HK-2 (cell line): Measurements from ENCODE around the gene FNDC7.
"Not testable (repeated sequence)": the region's sequence is repeated elsewhere in the genome, so short reads cannot be mapped to it uniquely, and the experiment has no call there.

Experiments
- DNase-seq: peaks from one replicate; pipeline ENCODE4 v3.0.0-alpha.2; 2018; ENCODE audit not compliant: unreplicated experiment

Gene FNDC7

DNA sequence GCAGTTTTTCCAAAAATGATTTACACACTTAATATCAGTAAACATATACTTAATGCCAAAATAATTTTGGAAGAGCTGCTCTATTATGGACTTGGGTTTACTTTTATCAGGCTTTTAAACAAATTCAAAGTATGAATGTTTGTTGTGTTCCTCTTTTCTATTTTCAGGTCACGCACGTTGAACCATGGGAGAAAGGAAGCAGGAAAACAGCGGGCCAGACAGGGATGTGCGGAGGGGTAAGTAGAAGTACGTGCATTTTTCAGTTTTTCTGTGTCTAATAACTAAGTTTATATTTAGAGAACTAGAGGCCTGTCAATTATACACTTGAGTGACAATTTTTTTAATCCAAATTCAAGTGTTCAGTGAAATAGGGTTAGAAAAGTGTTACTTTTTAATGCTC lies 17.2 kb upstream of the FNDC7 start:
- DNase-seq = no peak

DNA sequence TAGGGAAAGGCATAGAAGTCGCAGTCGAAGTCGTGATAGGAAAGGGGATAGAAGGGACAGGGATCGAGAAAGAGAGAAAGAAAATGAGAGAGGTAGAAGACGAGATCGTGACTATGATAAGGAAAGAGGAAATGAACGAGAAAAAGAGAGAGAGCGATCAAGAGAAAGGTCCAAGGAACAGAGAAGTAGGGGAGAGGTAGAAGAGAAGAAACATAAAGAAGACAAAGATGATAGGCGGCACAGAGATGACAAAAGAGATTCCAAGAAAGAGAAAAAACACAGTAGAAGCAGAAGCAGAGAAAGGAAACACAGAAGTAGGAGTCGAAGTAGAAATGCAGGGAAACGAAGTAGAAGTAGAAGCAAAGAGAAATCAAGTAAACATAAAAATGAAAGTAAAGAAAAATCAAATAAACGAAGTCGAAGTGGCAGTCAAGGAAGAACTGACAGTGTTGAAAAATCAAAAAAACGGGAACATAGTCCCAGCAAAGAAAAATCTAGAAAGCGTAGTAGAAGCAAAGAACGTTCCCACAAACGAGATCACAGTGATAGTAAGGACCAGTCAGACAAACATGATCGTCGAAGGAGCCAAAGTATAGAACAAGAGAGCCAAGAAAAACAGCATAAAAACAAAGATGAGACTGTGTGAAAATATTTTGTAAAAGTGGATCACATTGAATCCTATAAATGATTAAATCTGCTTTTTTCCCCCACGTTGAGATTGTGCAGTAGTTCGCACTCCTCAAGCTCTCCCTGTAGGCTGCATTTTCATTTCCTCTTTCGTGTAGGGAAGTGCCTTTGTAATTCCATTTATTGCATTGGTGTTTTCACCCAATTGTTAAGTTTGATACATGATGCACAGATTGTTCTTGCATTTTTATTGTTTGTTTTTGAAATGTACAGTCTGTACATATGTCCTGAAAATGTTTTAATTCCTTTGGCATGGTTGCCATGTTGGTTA lies 13.1 kb upstream of the FNDC7 start:
- no peak for DNase-seq

DNA sequence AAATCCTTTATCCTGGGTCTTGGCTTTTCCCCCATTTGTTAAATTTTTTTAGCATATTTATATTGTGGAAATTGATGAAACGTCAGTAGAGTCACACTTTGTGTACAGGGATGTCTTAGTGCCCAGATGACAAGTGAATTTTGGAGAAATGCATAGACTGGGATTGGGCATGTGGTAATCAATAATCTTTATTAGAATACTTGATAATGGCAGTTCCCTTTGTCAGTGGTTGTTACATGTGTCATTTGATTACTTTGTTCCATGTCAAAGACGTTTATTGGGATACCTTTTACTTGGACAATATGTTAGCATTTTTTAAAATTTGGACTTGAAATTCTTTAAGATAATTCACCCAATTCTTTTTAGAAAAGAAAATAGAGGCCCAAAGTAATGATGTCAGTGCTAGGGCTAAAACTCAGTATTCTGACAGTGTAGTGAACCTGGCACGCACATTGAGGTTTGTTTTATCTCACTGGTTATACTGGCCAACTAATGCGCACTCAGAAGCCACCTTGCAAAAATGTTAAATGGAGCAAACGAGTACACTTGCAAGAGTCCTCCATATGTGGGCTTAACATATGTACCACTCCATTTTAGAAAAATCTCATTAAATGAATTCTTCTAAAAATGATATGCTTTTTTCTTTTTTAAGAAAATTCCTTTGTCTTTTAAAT lies 11.4 kb upstream of the FNDC7 start:
- DNase-seq = no peak

DNA sequence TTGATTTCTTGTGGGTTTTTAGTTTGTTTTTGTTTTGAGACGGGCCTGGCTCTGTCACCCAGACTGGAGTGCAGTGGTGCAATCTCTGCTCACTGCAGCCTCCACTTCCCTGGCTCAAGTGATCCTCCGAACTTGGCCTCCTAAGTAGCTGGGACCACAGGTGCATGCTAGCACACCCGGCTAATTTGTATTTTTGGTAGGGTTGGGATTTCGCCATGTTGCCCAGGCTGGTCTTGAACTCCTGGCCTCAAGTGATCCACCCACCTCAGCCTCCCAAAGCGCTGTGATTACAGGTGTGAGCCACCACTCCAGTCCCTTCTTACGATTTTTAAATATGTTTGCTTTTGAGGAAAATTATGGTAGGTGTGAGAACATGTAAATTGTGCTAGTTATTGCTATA lies 10.6 kb upstream of the FNDC7 start:
- DNase-seq = not testable (repeated sequence)

DNA sequence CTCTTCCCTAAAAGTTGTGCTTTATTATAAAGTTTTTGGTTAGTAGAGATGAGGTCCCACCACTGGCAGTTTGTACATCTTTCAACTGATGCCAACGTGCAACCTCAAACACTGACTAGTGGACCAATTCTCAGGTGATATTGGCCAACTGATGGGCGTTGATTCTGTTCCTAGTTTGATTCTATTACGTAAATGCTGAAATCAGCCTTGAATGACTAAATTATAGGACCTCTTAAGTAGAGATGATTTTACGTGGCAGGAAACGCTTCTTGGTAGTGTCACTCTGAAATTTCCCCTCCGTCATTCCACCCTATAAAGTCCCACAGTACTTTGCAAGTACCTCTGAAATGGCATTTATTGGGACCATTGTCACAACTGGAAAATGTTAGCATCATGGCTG lies 8.8 kb upstream of the FNDC7 start:
- DNase-seq = no peak

DNA sequence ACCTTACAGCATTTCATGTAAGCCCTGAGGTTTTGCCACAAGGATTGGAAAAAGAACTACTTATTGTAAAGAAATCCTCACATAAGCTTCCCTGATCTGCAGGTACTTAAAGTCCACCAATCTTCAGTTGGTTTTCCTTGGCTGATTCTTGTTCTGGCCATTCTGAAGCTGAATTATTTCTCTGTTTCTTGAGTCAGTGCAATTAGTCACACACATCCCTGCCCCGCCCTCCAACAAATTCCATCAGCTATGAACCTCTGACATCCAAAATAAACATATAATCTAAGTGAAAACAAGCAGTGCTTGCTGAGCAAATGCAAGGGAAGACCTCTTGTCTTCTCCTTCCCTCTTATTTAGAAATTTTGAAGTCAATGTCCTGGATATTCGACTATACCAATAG lies 8.2 kb upstream of the FNDC7 start:
- DNase-seq = no peak

DNA sequence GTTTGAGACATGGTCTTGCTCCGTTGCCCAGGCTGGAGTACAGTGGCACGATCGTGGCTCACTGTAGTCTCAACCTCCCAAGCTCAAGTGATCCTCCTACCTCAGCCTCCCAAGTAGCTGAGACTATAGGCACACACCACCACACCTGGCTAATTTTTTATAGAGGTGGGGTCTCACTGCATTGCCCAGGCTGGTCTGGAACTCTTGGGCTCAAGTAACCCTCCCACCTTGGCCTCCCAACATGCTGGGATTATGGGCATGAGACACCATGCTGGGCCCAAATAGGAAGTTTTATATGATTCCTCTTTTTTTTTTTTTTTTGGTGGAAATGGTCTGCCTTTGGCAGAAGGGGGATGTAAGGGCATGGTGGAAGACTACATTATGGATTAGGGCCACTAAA lies 6.1 kb upstream of the FNDC7 start:
- DNase-seq = no peak

DNA sequence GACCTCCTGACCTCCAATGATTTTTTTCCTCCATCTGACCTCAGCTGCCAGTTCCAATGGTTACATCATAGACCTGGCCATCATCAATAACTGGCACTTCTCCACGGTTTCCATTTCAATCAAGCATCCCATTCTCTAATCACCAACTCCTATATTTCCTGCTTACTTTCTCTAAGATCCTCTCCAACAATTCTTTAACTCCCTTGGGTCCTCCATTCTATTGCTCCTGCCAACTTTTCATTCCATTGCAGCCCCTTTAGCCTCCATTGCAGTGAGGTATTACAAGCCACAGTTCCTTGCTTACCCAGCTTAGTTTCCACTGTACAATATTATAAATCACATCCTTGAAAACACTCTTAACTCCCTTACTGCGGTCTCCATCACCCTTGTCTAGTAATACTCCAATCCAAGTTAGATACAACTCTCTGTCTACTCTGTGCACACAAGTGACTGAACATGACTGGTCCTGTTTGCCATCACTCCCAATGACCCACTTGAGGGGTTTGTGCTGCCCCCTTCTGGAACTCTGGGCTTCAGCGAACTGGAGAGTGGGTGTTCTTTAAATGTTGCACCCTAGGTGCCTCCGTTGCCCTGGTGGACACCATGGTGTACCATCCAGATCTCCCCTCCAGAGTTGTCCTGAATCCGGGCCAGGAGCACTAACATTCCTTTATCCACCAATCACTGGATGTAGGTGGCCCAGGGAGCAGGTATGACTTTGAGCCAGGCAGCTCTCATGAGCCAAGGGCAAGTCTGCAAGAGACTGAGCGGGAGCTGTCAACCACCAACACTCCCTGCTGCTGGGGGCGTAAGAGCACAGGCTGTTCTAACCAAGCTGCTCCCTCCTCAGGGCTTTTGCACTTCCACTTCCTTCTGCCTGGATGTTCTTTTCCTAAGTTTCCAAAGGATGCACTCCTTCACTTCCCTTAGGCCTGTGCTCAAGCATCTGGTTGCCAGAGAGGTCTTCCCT lies 3.7 kb upstream of the FNDC7 start:
- DNase-seq = no peak

DNA sequence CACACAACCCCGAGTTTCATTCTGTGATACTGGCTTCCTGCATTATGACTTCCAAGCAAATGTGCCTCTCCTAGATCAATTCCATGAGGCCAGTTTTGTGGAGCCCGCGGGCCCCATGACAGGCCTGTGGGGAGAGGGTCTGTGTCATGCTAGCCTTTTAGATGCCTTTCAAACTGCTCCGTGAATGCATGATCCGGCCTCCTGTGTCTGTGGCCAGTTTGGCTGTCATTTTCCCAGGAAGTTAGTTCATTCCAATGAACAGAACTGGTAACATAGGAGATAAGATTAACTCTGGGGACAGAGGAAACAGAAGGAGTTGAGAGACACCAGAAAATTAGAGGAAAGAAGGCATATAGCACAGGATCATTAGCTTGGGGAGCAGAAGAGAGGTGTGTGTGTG lies 3.2 kb downstream of the FNDC7 start:
- DNase-seq = no peak

DNA sequence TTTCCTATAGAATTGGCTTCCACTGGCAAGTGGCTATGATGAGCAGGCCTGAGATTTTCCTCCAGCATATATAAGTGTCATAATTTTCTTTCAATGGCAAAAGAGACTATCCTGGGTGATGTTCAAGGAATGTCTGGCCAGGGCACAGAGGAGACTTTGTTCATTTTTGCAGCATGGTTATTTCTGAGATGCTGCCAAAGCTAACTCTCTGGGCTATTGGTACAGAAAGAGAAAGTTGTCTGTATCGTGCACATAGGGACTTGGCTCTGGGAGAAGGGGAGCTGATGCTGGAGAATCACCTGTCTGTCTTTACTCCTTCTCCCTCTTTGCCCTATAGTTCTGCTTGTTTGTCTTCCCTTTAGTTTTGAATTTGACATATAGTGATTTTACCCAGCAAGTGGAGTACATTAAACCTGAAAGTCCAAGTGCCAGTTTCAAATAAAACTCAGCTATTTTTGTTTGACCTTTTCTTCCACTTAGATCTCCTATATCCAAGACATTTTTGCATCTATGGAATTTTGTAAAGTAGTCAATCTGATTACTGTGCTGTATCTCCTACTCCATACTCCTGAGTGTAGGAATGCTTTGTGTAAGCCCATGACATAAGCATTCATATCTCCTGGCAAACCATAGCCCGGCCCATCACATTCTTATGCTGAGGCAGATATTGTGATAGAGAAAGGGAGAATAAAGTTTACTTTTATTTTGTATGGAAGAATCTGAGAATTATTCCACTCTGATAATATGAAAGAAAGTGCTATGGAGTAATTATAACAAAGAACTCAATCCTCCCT lies 3.9 kb downstream of the FNDC7 start:
- DNase-seq = no peak

DNA sequence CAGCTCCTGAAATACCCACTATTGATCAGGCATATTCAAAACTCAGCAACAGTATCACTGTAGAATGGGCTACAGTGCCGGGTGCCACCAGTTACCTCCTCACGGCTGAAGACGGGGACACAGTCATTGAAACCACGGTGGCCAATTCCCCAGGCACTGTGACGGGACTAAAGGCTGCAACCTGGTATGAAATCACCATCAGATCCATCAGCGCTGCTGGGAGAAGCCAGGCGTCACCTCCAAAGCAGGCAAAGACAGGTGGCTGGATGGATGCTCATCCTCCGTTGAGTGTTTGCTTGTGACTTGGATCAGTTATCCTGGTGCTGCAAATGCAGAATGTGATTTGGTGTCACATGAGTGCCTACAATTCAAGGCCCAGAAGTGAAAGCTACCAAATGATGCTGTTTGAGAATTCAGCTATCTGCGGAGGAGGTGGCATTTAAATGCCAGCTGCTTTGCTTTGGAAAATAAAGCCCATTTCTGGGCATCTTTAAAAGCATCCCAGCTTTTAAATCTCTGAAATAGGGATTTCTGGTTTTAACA lies 5.1 kb downstream of the FNDC7 start:
- DNase-seq = no peak

DNA sequence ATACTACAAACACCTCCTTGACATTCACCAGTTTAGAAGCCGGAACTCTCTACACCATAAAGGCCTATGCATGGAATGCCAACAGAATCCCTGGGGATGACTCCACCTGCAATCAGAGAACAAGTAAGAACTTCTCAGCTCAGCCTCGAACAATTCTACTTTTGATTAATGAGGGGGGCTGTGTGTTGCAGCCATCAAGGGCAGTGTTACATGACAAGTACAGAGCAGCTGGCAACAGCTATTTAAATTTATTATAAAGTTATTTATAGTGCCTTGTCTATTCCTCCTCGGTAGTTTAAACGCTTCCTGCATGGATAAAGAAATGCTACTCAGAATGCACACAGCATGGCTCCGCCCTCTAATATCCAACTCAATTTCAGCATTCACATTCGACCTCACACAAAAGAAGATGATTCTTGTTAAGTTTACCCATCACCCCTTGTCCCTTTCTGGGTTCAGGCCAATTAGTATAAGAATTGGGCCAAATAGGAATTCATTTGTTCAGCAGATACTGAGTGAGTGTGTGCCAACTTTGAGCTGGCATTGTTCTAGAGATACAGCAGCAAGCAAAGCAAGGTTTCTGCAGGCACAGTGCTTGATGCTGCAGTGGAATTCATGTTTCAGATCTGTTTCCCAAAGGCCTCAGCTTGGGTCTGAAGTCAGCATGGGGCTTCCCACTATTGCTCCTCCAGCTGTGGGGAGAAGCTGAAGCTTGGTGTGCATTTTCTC lies 6.4 kb downstream of the FNDC7 start:
- DNase-seq = no peak

DNA sequence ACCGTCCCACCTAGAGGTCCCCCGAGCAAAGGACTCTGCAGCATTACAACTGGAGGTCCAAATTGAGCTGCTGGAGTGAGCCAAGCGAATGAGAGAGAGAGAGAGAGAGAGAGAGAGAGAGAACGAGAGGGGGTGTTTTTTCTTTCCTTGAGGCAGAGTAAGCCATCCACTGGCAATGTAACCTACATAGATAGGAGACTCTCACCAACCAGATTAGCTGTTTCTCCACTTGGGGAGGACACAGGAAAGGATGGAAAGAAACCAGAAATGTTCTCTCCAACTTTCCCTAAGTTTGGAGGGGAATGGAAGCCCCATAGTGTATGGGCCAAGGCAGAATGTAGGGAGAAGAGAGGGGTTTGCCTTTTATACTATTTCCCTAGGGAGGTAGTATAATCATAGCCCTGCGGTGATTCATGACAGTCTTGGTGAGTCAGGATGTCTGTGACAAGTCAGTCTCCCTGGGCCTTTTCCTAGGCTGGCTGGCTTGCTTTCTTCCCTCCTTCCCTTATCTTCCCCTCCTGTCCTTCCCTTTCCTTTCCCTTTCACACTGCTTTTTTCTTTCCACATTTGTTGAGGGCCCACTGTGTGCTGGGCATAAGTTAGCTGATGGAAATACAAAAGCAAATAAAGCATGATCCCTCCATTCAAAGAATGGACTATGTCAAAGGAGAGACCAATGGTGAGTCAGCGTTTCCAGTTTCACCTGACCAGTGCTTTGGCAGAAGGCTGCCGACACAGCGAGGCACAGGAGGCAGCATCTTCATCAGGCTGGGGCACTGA lies 7.1 kb downstream of the FNDC7 start:
- DNase-seq = peak; percentile 60

DNA sequence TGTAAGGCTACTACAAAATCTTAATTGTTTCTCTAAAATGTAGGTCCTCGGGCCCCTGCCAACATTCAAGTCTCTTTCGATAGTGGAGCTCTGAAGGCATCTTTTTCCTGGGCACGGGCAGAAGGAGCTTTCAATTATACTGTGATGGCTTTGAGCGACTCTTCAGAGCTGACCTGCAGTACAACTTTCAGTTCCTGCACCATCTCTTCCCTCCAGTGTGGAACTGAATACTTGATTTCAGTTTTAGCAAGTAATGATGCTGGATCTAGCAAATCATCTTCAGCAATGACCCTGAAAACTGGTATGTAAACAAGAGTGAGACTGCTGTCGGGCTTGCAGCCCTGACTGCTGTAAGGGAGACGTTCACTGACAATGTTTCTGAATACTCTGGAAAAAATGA lies 9.6 kb downstream of the FNDC7 start:
- DNase-seq = no peak

DNA sequence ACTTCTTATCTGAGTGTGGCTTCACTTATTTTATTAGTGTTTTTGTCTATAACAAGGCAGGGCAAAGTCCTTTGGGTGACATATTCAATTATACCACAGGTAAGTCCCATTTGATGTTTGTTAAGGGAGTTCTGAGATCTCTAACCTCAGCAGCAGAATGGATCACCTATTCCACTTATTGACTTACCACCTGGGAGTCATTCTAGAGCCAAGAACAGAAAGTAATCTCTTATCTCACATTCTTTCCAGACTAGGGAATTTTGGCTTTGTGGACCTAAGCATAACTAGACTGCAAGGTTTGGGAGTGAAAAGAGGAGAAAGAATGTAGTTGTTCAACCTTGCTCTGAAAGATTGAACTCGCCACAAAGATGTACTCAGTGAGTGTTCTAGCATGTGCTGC lies 13.2 kb downstream of the FNDC7 start:
- DNase-seq = no peak

DNA sequence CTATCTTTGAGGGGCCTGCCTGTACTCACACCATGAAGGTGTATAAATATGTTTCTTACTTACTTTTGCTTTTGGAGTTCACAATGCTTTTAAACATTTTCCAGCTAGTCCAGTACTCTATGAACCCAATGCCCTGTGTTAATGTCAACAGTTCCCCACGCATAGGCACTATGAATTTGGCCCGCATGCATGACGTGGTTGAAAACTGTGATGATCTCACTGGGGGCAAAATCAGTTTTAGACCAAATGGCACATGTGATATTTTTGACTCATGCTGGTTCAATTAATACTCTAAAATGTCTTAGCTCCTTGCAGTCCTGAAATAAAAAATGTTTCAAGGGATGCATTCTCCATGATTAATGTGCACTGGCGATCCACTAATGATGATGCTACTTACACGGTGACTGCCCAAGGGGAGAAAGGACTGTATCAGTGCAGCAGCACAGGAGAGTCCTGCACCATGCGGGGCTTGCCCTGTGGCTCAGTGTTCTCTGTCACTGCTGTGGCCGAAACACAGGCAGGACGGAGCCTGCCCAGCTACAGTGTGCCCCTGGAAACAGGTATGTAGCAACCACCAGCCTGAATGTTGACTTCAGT lies 15.7 kb downstream of the FNDC7 start:
- DNase-seq = no peak

DNA sequence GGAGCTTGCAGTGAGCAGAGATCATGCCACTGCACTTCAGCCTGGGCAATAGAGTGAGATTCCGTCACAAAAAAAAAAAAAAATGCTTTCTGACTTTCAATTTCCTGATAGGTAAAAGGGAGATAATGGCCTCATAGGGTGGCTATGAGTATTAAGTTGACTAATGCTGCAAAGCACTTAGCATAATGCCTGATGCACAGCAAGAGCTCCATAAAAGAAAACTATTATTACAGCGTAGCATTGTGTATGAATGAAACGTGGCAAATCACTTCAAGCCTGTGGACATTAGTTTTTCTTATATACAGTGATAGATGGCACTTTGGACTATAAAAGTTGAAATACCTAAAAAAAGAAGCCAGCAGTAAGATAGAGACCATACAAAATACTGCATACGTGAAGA lies 16.8 kb downstream of the FNDC7 start:
- no peak for DNase-seq

DNA sequence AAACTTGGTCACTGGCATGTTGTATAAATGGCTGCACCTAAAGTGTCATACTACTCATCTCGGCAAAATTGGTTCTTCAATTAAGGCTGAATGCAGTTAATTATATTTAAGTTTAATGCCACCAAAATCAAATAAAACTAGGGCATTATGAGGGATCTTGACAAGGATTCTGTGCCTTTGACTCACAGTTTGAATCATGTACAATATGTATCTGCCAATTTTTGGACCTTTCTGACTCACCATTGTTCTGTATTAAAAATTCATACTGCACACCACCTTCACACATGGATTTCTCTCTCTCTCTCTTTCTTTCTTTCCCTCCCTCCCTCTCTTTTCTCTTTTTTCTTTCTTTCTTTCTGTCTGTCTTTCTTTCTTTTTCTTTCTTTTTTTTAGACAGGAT lies 19.7 kb downstream of the FNDC7 start:
- DNase-seq = no peak
